ENCODE measurements around the gene PDE4D. TPM values are rescaled to one million over a fixed set of nuclear protein-coding genes. Genes with fewer than 3 reads are reported as not detected.
A peak's percentile ranks its signal among the peaks of the same experiment; 100 is the strongest.
"Not testable (repeated sequence)": the region's sequence is repeated elsewhere in the genome, so short reads cannot be mapped to it uniquely, and the experiment has no call there.

PDE4D gene
- total RNA-seq, 1 donor from 2014 or later = 41.0 TPM

- no peak for DNase-seq
These were observed 392.2 kb downstream of the PDE4D start for GRCh38 chr5:59501316-59501715.

GRCh38 chr5:59500014-59500413 is 393.5 kb downstream of the PDE4D start:
- no peak for DNase-seq

DNA sequence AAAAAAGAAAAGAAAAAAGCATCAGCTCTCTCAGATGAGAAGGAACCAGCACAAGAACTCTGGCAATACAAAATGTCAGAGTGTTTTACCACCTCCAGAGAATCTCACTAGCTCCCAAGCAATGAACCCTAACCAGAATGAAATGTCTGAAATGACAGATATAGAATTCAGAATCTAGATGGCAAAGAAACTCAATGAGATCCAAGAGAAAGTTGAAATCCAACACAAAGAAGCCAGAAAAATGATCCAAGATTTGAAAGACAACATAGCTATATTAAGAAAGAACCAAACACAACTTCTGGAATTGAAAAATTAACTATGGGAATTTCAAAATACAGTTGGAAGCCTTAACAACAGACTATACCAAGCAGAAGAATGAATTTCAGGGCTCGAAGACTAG is 396.3 kb downstream of the PDE4D start:
- DNase-seq = no peak

DNA sequence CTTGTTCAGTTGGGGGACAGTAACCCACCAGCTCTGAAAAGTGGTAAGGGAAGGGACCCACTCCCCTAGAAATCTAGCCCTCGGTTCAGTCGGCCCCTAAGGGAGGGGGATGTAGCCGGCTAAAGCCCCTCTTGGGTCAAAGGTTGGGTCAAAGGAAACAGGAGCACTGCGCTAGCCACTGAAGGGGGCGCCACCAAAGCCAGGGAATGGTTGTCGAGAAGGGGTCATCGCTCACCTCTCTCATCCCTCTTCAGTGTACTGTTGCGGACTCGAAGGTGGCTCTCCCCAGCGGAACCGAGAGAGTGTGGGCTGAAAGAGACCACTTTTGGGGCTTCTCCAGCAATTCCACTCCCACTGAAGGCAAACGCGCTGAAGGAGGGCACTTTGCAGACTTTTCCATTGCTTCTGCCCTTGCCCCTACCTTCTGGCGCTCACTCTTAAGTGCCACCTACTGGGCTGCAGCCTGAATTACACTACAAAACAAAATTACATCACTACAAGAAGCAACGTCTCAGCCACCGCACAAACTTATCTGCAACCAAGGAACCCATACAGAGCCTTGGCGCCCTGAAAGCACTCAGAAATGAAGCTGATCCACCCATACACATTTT is 396.9 kb downstream of the PDE4D start:
- DNase-seq = peak; percentile 21

DNA sequence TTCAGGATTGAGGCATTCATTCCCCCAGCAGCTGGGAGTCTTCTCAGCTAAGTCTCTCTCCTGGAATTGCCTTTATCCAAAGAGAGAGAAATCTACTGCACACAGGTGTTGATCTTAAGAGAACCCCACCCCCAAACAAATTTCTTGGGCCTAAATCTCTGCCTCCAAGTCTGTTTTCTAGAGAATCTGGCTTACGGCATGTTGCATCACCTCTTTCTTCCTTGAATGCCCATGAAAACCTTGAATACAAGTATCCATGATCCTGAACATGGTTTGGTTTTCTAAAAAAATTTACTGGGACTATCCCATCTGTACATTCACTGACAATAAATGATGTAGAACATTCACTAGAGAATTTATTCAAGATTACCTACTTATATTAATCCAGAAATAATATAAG is 401.6 kb downstream of the PDE4D start:
- DNase-seq = no peak

DNA sequence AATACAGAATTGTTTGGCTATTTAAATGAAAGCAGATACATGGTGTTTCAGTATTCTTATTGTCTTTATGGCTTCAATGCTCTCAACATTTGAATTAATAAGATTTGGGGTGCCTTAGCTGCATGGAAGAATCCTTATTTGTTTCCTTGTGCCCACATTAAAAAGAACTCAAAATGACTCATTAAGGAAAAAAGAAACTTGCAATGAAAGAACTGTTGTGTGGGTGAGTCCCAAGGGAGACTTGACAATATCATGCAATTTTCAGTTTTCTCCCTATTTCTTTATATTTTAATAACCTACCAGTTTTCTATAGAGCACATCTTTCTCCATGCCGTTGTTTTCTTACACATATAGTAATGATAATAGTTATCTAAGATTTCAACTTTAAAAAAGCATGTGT is 404.0 kb downstream of the PDE4D start:
- DNase-seq = no peak

- DNase-seq = no peak
These were observed 405.5 kb downstream of the PDE4D start for GRCh38 chr5:59487772-59488729.

GRCh38 chr5:59487068-59487686 is 406.3 kb downstream of the PDE4D start:
- no peak for DNase-seq

DNA sequence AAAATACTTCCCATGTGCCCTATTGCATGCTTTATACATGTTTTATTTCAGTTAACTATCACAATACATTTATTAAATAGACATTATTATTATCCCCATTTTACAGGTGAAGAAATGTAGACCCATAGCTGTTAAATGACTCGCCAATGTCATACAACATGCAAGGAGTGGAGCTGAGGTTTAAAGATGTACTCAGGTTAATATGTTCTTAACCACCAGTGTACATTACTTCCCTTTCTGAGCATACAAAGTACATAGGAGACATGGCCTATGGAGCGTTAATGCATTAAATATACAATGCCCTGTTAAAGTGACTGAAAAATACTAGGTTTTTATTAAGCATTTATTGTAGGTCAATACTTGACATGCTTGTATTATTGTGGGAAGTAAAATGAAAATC is 407.0 kb downstream of the PDE4D start:
- no peak for DNase-seq

DNA sequence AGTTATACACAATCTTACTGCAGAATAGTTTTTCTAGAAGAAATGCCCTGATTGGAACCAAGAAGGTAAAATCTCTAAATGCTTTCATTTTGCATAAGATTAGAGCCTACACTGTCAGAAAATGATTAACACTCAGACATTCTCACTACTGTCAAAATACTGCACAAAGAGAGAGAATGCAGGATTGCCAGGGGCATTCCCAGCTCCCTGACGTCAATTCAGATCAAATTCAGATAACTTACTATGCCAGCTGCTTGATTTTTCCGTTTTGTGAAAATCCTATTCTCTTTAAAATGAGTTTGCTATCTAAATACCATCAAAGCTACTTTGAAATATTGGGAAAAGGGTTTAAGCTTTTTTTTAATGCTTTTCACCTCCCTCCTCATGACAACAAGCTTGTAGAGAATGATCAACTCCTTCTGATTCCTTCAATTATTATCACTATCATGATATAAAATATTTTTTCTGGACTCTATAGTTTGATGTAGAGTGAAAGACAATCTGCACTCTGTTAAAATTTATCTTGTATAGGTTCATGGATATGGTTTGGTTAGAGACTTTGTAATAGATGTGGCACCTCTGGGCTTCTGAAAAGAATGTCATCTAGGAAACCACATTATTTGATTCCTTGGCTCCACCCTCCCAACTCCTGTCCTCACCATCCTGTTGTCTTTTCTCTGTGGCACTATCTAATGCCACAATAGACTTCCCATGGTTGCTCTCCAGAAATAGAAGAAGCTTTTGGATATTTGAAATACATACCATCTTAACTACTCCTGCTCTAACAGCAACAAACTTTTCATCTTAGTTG is 407.7 kb downstream of the PDE4D start:
- DNase-seq = peak; percentile 41

DNA sequence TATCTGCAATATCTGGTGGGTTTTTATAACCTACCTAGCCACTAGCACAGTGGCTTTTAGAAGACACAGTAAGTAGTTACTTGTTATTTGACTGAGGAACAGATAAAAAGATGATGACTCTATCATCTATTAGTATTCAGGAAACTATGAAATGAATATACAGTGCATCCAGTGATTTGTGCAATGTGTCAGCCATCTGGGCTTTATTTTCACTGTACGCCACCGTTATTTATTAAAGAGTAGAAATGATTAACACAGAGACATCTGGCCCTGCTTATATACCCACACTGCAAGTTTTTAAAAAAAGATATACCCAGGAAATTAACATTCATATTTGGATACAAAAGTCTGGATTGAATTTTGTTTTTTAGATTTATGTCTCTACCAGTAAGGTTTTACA is 408.4 kb downstream of the PDE4D start:
- DNase-seq = no peak

DNA sequence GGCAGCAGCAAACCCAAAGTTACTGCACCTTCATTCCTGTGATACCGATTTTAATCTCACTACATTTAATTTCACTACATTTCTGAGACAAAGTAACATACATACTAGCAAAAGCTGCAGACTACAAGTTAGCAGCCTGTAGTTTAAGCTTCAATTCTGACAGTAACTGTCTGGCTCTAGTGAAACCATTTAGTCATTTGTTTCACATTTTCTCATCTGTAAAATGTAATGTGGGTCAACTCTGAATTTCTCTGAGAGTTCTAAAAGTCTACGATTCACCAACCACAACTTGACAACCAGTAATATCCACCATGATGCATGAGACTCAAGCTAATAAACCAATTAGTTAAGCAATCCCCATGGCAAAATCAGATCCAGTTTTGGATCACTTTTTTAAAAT is 408.9 kb downstream of the PDE4D start:
- no peak for DNase-seq

DNA sequence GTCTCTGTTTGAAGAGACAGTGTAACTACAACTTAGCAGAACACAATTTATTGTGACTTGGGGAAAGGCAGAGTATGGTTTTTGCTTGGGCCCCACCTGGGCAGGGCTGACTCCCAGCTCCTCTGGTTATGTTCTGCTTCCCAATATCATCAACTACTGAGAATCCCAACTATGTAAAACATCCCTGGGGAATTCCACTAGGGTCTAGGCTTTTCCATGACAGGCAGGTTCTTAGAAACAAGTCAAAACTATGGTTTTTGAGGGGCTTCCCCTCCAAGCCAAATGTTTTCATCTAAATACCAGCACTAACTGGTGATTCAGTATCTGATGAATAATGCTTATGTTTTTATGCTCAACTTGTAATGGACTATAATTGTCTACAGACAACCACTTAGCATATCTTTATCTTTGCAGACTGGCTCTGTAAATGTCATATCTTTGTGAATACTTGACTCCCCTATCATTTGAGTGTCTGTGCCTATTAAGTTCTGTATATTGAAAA is 409.5 kb downstream of the PDE4D start:
- peak; percentile 27 for DNase-seq

DNA sequence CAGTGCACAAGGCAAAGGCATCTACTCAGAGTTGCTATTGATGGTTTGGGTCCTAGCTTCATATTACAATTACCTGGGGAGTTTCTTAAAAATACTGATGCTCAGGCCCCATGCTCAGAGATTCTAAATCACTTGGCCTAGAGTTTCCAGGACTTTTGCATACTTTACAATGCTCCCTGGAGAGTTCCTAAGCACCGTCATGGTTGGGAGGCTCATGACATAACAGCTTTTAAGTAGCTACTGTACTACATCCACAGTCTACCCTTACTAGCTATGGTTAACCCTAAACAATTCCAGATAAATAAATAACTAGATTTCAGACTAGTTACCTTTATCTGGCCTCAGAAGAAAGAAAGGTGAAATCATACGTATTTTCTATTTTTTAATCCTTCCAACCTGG is 414.4 kb downstream of the PDE4D start:
- no peak for DNase-seq

DNA sequence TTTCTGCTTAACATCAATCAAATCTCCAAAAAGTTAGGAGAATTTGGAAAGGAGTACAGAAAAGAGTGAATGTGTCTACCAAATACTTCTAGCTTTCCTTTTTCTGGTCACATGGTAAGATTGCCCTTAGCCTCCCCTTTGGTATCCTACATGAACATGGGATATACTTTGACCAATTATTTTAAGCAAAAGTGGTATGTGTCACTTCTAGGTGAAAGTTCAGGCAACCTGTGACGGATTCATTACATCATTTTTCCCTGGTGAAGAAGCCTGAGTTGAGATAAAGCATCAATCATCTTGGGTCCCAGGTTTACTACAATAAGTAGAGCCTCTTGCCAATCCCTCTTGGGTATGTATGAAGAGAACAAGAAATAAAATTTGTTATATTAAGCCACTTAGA is 419.2 kb downstream of the PDE4D start:
- no peak for DNase-seq

DNA sequence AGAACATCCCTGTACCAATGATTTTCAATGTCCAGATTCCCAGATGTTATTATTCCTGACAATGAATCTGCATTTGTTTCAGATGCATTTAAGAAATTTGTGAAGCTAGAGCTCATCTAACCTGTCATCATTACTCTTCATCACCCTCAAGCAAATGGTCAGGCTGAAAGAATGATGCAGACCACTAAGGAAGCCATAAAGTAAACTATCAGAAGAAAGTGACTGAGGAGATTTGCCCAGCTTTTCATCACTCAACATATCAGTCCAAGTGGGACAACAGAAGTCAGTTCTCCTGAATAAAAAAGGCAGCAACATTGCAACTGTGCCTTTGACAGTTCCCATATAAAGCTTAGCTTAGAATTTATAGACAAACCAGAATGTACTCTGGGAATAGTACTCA is 419.9 kb downstream of the PDE4D start:
- no peak for DNase-seq

DNA sequence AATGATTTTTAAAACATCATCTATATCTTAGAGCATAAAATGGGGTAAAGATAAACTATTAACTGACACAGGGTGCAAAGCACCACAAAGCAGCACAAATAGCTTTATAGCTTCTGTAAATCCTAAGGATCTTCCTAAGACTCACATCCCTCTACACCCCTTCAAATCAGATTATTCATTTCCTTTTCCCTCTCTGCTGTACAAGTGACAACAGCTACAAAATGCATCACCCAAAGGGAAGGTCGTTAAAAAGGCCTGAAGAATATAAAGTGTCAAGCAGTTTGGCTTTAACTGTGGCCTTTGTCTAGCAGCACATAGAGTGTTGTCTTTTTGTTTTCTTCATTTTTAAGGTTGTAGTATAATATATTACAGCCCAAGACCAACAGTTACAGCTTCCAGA is 422.1 kb downstream of the PDE4D start:
- peak; percentile 28 for DNase-seq

GRCh38 chr5:59467969-59468368 is 425.6 kb downstream of the PDE4D start:
- DNase-seq = no peak

DNA sequence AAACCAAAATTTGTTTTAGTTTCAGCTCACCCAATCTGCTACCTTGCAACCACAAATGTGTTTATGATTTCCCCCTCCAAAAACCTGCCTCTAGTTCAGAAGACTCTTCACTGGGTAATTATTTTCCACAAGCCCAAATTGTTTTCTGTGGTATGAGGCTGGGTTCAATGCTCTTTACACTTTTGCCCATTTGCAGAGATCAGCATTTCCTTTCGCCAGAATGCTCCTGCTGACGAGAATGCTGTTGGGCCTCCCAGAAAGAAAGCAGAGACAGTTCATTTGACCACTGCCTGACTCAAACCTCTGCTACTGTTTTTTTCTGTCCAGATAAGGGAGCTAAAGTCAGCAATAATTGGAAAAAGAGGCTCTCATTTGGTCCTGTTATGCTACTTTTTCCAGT is 427.3 kb downstream of the PDE4D start:
- no peak for DNase-seq

DNA sequence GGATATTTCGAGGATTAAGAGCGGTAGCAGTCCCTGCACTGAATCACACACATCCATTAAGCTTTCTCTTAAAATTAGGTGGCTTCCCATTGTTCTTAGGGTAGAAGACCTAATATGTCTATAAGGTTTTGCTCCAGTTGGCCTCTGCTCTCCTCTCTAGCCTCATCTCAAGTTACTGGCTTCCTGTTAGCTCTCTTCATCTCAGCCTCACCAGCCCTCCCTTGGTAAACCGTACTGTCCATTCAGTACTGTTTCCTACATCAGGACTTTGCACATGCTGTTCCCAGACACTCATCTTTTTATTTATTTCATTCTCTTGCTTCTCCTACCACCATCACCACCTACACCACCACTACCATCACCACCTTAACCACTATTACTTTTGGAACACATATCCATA is 428.6 kb downstream of the PDE4D start:
- DNase-seq = no peak

DNA sequence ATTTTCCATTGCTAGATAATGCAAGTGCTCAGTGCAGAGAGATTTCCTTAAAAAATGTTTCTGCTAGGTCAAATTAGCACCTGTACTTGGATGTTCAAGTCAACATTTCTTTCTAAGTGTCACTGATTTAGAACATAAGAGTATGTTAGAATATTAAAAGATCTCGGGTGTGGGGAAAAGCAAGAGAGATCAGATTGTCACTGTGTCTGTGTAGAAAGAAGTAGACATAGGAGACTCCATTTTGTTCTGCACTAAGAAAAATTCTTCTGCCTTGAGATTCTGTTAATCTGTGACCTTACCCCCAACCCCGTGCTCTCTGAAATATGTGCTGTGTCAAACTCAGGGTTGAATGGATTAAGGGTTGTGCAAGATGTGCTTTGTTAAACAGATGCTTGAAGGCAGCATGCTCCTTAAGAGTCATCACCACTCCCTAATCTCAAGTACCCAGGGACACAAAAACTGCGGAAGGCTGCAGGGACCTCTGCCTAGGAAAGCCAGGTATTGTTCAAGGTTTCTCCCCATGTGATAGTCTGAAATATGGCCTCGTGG is 429.8 kb downstream of the PDE4D start:
- not testable (repeated sequence) for DNase-seq

DNA sequence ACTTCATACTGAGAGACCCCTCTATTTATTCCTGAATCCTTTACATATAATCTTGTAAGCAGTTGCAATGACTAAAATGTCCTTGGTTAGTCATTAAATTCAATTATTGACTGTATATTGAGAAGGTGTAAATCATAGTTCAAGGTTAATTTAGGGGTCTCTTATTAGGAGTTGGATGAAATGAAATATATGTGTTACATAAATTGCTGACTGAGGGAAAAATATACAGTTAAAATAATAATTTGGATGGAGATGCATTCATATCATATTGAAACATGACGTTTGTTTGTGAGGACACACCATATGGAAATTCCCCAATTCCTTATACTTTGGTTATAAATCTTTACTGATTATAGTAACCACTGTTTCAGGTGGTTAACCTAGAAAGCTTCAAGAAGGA is 430.6 kb downstream of the PDE4D start:
- DNase-seq = no peak

Data from dermis blood vessel endothelial cell (primary cell).